H1 (cell line): Measurements from ENCODE around the gene DAO. TPM values are rescaled to one million over a fixed set of nuclear protein-coding genes. Genes with fewer than 3 reads are reported as not detected.

Source experiments
- CTCF ChIP-seq, 3 experiments: IDR thresholded peaks; 1 replicate in 2 of 3; 2 replicates in 1 of 3; pipeline versions ENCODE4 v1.5.1 to v1.6.1; 2011; ENCODE audit warnings: low read length in 3 of 3, mild to moderate bottlenecking in 3 of 3, inconsistent platforms in 2 of 3, low read depth in 1 of 3, moderate library complexity in 1 of 3; ENCODE audit not compliant: insufficient read depth in 1 of 3; ENCODE audit errors: control extremely low read depth in 1 of 3
- E2F6 ChIP-seq: IDR thresholded peaks from 2 replicates; pipeline ENCODE4 v1.6.1; 2012; ENCODE audit warnings: inconsistent platforms
- SP1 ChIP-seq: IDR thresholded peaks from 2 replicates; pipeline ENCODE4 v1.6.1; 2011; ENCODE audit warnings: low read depth, low read length
- polyA plus RNA-seq, 7 experiments: library from polyadenylated mRNA; depleted of rRNA in 3 of 7; stranded (reverse) in 5 of 7; unstranded in 2 of 7; fragments of >200 nt in 5 of 7; fragments of 200-250 nt in 2 of 7; gene quantifications; 1 replicate in 5 of 7; 2 replicates in 1 of 7; 4 replicates in 1 of 7; pipeline versions ENCODE4 v1.2.1 to v1.2.3, GENCODE V29; 2011 to 2013; ENCODE audit warnings: missing spikeins in 2 of 7, mixed read lengths in 2 of 7
- total RNA-seq: library from RNA; stranded (reverse); fragmentation: NEBNext Ultra II Directional; extraction: Animal tissue kit (Norgen Biotek cat#: 25700); gene quantifications from 2 replicates; pipeline ENCODE4 v1.2.1, GENCODE V29; 2021
- TF ChIP-seq, protein P1 (sequence below): fragments of 300-600 bp; sonication (generic); IDR thresholded peaks from 2 replicates; pipeline ENCODE4 v1.7.1; 2012; ENCODE audit warnings: low read length, moderate library complexity, mild to moderate bottlenecking, inconsistent platforms; ENCODE audit not compliant: insufficient replicate concordance

The DAO gene
- total and polyA plus RNA-seq, 2 of the 8 experiments (the other 6 are each of a cell fraction or from before 2014, with no cell fraction given) = not detected

DNA sequence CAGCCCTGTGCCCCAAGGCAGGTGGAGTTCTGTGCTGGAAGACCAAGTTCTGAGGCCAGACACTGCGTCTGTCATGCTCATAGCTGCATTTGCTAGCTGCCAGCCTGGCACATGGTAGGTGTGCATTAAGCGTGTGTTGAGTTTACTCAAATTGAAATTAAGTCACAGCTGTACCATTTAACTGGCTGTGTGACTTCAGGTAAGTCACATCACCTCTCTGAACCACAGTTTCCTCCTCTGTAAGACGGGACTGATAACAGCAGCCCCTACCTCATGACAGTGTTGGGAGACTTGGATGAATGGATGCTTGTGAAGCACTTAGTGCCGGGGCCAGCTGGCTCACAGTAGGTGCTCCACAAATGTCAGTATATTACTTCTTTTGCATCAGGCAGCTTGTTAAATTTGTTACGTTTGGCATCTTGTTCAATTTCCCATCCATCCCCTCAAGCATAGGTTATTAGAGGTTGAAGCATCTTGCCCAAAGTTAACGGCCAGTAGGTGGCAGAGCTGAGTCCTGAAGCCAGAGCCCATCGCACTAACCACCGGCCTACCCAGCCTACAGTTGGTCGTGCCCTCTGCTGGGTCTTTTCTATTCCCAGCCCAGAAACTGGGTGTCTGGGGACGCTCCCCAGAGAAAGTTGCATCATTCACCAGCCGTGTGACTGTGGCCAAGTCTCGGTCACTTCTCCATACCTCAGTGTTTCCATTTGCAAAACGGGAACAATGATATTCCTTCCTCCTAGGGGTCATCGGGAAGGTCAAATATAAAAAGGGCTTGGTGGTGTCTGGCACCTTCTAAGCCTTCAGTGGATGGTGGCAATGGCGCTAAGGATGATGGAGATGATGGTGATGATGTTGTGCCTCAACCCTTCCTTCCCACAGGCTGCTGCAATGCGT is 4.5 kb downstream of the DAO start (continued):
- TF ChIP-seq, protein P1, sequence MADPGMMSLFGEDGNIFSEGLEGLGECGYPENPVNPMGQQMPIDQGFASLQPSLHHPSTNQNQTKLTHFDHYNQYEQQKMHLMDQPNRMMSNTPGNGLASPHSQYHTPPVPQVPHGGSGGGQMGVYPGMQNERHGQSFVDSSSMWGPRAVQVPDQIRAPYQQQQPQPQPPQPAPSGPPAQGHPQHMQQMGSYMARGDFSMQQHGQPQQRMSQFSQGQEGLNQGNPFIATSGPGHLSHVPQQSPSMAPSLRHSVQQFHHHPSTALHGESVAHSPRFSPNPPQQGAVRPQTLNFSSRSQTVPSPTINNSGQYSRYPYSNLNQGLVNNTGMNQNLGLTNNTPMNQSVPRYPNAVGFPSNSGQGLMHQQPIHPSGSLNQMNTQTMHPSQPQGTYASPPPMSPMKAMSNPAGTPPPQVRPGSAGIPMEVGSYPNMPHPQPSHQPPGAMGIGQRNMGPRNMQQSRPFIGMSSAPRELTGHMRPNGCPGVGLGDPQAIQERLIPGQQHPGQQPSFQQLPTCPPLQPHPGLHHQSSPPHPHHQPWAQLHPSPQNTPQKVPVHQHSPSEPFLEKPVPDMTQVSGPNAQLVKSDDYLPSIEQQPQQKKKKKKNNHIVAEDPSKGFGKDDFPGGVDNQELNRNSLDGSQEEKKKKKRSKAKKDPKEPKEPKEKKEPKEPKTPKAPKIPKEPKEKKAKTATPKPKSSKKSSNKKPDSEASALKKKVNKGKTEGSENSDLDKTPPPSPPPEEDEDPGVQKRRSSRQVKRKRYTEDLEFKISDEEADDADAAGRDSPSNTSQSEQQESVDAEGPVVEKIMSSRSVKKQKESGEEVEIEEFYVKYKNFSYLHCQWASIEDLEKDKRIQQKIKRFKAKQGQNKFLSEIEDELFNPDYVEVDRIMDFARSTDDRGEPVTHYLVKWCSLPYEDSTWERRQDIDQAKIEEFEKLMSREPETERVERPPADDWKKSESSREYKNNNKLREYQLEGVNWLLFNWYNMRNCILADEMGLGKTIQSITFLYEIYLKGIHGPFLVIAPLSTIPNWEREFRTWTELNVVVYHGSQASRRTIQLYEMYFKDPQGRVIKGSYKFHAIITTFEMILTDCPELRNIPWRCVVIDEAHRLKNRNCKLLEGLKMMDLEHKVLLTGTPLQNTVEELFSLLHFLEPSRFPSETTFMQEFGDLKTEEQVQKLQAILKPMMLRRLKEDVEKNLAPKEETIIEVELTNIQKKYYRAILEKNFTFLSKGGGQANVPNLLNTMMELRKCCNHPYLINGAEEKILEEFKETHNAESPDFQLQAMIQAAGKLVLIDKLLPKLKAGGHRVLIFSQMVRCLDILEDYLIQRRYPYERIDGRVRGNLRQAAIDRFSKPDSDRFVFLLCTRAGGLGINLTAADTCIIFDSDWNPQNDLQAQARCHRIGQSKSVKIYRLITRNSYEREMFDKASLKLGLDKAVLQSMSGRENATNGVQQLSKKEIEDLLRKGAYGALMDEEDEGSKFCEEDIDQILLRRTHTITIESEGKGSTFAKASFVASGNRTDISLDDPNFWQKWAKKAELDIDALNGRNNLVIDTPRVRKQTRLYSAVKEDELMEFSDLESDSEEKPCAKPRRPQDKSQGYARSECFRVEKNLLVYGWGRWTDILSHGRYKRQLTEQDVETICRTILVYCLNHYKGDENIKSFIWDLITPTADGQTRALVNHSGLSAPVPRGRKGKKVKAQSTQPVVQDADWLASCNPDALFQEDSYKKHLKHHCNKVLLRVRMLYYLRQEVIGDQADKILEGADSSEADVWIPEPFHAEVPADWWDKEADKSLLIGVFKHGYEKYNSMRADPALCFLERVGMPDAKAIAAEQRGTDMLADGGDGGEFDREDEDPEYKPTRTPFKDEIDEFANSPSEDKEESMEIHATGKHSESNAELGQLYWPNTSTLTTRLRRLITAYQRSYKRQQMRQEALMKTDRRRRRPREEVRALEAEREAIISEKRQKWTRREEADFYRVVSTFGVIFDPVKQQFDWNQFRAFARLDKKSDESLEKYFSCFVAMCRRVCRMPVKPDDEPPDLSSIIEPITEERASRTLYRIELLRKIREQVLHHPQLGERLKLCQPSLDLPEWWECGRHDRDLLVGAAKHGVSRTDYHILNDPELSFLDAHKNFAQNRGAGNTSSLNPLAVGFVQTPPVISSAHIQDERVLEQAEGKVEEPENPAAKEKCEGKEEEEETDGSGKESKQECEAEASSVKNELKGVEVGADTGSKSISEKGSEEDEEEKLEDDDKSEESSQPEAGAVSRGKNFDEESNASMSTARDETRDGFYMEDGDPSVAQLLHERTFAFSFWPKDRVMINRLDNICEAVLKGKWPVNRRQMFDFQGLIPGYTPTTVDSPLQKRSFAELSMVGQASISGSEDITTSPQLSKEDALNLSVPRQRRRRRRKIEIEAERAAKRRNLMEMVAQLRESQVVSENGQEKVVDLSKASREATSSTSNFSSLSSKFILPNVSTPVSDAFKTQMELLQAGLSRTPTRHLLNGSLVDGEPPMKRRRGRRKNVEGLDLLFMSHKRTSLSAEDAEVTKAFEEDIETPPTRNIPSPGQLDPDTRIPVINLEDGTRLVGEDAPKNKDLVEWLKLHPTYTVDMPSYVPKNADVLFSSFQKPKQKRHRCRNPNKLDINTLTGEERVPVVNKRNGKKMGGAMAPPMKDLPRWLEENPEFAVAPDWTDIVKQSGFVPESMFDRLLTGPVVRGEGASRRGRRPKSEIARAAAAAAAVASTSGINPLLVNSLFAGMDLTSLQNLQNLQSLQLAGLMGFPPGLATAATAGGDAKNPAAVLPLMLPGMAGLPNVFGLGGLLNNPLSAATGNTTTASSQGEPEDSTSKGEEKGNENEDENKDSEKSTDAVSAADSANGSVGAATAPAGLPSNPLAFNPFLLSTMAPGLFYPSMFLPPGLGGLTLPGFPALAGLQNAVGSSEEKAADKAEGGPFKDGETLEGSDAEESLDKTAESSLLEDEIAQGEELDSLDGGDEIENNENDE = no peak
- no peak for TF ChIP-seq SP1
- TF ChIP-seq E2F6 = 0 out of 2 replicates have a peak, but pooled peaks have one; percentile 19
- peak; percentile 73 to 84 (median 77) for TF ChIP-seq CTCF (IDR thresholded peaks at IDR 0.05; ENCODE audit: control extremely low read depth in 1 of 3, insufficient read depth in 1 of 3, low read depth in 1 of 3, low read length in 3 of 3)
